WTC11 (cell line): ENCODE data around the gene ELOA2. TPM values are rescaled to one million over a fixed set of nuclear protein-coding genes. Genes with fewer than 3 reads are reported as not detected.

Source experiments
- ATAC-seq: fragments of 200-7000 bp; cut with Tn5 transposase; 2 replicates; pipeline ENCODE4 v1.10.0; 2021; ENCODE audit warnings: mild to moderate bottlenecking, moderate library complexity
- CTCF ChIA-PET: fragments of 300-600 bp; sonication (Branson Sonifier 250); formaldehyde crosslinking; loops from one replicate; lab custom pipeline; 2021; ENCODE audit warnings: antibody characterized with exemption; lab: Charles Lee
- POLR2A ChIA-PET: fragments of 350-600 bp; sonication (Branson Sonifier 250); formaldehyde crosslinking; loops from one replicate; lab custom pipeline; 2021; ENCODE audit warnings: antibody characterized with exemption; lab: Charles Lee
- DNase-seq: peaks from one replicate; pipeline ENCODE4 v3.0.0; 2021; ENCODE audit warnings: low spot score
- H3K27ac Mint-ChIP-seq: 2 replicates; pipeline ENCODE4 v1.8.0; 2021; ENCODE audit warnings: mixed read lengths
- H3K27me3 Mint-ChIP-seq: 2 replicates; pipeline ENCODE4 v1.8.0; 2021; ENCODE audit warnings: low read depth, mild to moderate bottlenecking, moderate library complexity, mixed read lengths
- H3K36me3 Mint-ChIP-seq: 2 replicates; pipeline ENCODE4 v1.8.0; 2021; ENCODE audit warnings: mixed read lengths
- H3K4me1 Mint-ChIP-seq: 2 replicates; pipeline ENCODE4 v1.8.0; 2022; ENCODE audit warnings: mixed read lengths
- H3K4me3 Mint-ChIP-seq: 2 replicates; pipeline ENCODE4 v1.8.0; 2021; ENCODE audit warnings: mild to moderate bottlenecking, moderate library complexity, mixed read lengths
- H3K9me3 Mint-ChIP-seq: 2 replicates; pipeline ENCODE4 v1.8.0; 2021; ENCODE audit warnings: mixed read lengths
- ATF1 ChIP-seq: sonication (generic); formaldehyde crosslinking; IDR thresholded peaks from 2 replicates; pipeline ENCODE4 v1.8.1; 2023; ENCODE audit warnings: mild to moderate bottlenecking, moderate library complexity, missing genetic modification reagents
- ETV6 ChIP-seq: sonication (generic); formaldehyde crosslinking; IDR thresholded peaks from 2 replicates; pipeline ENCODE4 v1.8.1; 2022; ENCODE audit warnings: mild to moderate bottlenecking, missing genetic modification reagents
- HMGA2 ChIP-seq: fragments of 250-450 bp; sonication (Bioruptor Pico); IDR thresholded peaks from 2 replicates; pipeline ENCODE4 v1.4.0; 2021; ENCODE audit warnings: mild to moderate bottlenecking, moderate library complexity
- JUN ChIP-seq: sonication (generic); formaldehyde crosslinking; IDR thresholded peaks from 2 replicates; pipeline ENCODE4 v1.8.0; 2023; ENCODE audit warnings: mild to moderate bottlenecking, missing genetic modification reagents
- KAT7 ChIP-seq: sonication (generic); formaldehyde crosslinking; IDR thresholded peaks from 2 replicates; pipeline ENCODE4 v1.8.1; 2023; ENCODE audit warnings: missing genetic modification reagents, mild to moderate bottlenecking, borderline replicate concordance
- NFE2L1 ChIP-seq: sonication (generic); formaldehyde crosslinking; IDR thresholded peaks from 2 replicates; pipeline ENCODE4 v1.8.1; 2023; ENCODE audit warnings: missing genetic modification reagents
- NR1H2 ChIP-seq: sonication (generic); formaldehyde crosslinking; IDR thresholded peaks from 2 replicates; pipeline ENCODE4 v1.9.0; 2021; ENCODE audit warnings: mild to moderate bottlenecking, moderate library complexity, missing genetic modification reagents
- NR2C2 ChIP-seq: sonication (generic); formaldehyde crosslinking; IDR thresholded peaks from 2 replicates; pipeline ENCODE4 v1.8.0; 2022; ENCODE audit warnings: mild to moderate bottlenecking, missing genetic modification reagents
- PRRX2 ChIP-seq: fragments of 250-450 bp; sonication (Bioruptor Pico); IDR thresholded peaks from 2 replicates; pipeline ENCODE4 v1.8.0; 2021; ENCODE audit warnings: mild to moderate bottlenecking
- RORB ChIP-seq: fragments of 250-450 bp; sonication (Bioruptor Pico); IDR thresholded peaks from 2 replicates; pipeline ENCODE4 v1.9.0; 2021; ENCODE audit warnings: mild to moderate bottlenecking
- ZNF219 ChIP-seq: sonication (generic); formaldehyde crosslinking; IDR thresholded peaks from 2 replicates; pipeline ENCODE4 v1.8.0; 2023; ENCODE audit warnings: missing genetic modification reagents, mild to moderate bottlenecking, borderline replicate concordance
- total RNA-seq: library from RNA; stranded (reverse); gene quantifications from 3 replicates; pipeline ENCODE4 v1.2.3, GENCODE V29; 2021
- TF ChIP-seq, protein P1 (sequence below): sonication (generic); formaldehyde crosslinking; IDR thresholded peaks from 2 replicates; pipeline ENCODE4 v1.8.1; 2023; ENCODE audit warnings: mild to moderate bottlenecking, missing genetic modification reagents, moderate library complexity
- TF ChIP-seq, protein P2 (sequence below): fragments of 250-450 bp; sonication (Bioruptor Pico); IDR thresholded peaks from 2 replicates; pipeline ENCODE4 v1.8.0; 2021; ENCODE audit warnings: mild to moderate bottlenecking
- TF ChIP-seq, protein P3 (sequence below): fragments of 250-450 bp; sonication (Bioruptor Pico); IDR thresholded peaks from 2 replicates; pipeline ENCODE4 v1.9.0; 2021; ENCODE audit warnings: mild to moderate bottlenecking
- TF ChIP-seq, protein P4 (sequence below): sonication (generic); formaldehyde crosslinking; IDR thresholded peaks from 2 replicates; pipeline ENCODE4 v1.8.1; 2023; ENCODE audit warnings: mild to moderate bottlenecking, missing genetic modification reagents, borderline replicate concordance
- TF ChIP-seq, protein P5 (sequence below): sonication (generic); formaldehyde crosslinking; IDR thresholded peaks from 2 replicates; pipeline ENCODE4 v1.8.1; 2022; ENCODE audit warnings: low read depth, missing genetic modification reagents, borderline replicate concordance
- TF ChIP-seq, protein P6 (sequence below): sonication (generic); formaldehyde crosslinking; IDR thresholded peaks from 2 replicates; pipeline ENCODE4 v1.8.1; 2022; ENCODE audit warnings: mild to moderate bottlenecking, moderate library complexity, missing genetic modification reagents
- TF ChIP-seq, protein P7 (sequence below): sonication (generic); formaldehyde crosslinking; IDR thresholded peaks from 2 replicates; pipeline ENCODE4 v1.8.1; 2023; ENCODE audit warnings: mild to moderate bottlenecking, missing genetic modification reagents, moderate library complexity
- TF ChIP-seq, protein P8 (sequence below): sonication (generic); formaldehyde crosslinking; IDR thresholded peaks from 2 replicates; pipeline ENCODE4 v1.8.0; 2022; ENCODE audit warnings: mild to moderate bottlenecking, missing genetic modification reagents

Gene ELOA2
- total RNA-seq, 1 experiment from 2014 or later = not detected

DNA sequence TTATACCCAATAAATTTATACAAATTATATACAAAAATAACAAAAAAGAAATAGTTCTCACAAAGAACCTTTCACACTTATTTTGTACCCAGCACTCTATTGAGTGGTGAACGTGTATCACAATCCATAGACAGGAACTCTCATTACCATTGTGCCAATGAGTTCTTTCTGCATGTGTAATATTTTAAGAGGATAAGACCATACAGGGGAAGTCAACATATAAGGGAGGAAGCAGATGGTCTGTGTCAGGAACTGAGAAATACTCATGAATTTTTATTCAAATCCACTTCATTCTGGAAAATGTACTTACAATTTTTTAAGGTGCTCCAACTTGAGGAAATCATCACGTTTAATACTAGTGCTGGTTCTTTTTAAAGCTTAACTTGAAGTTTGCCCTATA, 27.1 kb upstream of the ELOA2 start:
- Mint-ChIP-seq H3K27ac (no peak overlapping the region), H3K36me3 (no peaks in the 10 kb centered on the region), H3K4me3 (no peak overlapping the region), H3K9me3 (0 out of 2 replicates have a peak, but pooled peaks cover 2% of the 10 kb centered on the region), H3K4me1 (no peaks in the 10 kb centered on the region), H3K27me3 (no peaks in the 10 kb centered on the region; the same call in 1 of the 2 replicates)
- ATAC-seq = no peak
- ChIA-PET CTCF (no interaction called here), POLR2A (no interaction called here)
- DNase-seq = no peak
- TF ChIP-seq, protein P1, sequence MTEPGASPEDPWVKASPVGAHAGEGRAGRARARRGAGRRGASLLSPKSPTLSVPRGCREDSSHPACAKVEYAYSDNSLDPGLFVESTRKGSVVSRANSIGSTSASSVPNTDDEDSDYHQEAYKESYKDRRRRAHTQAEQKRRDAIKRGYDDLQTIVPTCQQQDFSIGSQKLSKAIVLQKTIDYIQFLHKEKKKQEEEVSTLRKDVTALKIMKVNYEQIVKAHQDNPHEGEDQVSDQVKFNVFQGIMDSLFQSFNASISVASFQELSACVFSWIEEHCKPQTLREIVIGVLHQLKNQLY = no peak
- TF ChIP-seq ATF1 (CRISPR knock-in tag) (no peak), NR1H2 (no peak), ETV6 (CRISPR knock-in tag) (no peak), NR2C2 (CRISPR knock-in tag) (no peak)
- TF ChIP-seq, protein P2, sequence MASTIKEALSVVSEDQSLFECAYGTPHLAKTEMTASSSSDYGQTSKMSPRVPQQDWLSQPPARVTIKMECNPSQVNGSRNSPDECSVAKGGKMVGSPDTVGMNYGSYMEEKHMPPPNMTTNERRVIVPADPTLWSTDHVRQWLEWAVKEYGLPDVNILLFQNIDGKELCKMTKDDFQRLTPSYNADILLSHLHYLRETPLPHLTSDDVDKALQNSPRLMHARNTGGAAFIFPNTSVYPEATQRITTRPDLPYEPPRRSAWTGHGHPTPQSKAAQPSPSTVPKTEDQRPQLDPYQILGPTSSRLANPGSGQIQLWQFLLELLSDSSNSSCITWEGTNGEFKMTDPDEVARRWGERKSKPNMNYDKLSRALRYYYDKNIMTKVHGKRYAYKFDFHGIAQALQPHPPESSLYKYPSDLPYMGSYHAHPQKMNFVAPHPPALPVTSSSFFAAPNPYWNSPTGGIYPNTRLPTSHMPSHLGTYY (CRISPR knock-in tag) = no peak
- TF ChIP-seq, protein P3, sequence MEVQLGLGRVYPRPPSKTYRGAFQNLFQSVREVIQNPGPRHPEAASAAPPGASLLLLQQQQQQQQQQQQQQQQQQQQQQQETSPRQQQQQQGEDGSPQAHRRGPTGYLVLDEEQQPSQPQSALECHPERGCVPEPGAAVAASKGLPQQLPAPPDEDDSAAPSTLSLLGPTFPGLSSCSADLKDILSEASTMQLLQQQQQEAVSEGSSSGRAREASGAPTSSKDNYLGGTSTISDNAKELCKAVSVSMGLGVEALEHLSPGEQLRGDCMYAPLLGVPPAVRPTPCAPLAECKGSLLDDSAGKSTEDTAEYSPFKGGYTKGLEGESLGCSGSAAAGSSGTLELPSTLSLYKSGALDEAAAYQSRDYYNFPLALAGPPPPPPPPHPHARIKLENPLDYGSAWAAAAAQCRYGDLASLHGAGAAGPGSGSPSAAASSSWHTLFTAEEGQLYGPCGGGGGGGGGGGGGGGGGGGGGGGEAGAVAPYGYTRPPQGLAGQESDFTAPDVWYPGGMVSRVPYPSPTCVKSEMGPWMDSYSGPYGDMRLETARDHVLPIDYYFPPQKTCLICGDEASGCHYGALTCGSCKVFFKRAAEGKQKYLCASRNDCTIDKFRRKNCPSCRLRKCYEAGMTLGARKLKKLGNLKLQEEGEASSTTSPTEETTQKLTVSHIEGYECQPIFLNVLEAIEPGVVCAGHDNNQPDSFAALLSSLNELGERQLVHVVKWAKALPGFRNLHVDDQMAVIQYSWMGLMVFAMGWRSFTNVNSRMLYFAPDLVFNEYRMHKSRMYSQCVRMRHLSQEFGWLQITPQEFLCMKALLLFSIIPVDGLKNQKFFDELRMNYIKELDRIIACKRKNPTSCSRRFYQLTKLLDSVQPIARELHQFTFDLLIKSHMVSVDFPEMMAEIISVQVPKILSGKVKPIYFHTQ = no peak

DNA sequence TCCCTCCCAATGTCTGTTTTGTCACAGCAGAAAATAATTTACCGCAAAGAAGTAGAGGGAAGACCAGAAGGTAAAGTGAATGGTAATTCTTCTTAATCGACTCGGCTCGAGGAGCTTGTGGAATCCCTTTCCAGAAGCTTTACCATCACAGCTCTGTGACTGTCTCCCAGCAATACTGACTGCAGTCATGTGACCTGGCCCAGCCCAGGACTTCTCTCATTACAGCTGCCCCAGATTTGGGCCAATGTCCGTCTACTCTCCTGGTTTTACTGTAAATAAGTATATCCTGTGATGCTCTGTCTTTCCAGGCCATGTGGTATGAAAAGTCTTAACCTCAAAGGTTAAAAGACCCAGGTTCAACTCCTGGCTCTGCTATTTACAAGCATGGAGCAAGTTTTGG, 18.9 kb upstream of the ELOA2 start:
- Mint-ChIP-seq H3K27ac (no peak overlapping the region), H3K4me3 (no peak overlapping the region), H3K9me3 (no peaks in the 10 kb centered on the region), H3K4me1 (no peaks in the 10 kb centered on the region), H3K36me3 (no peaks in the 10 kb centered on the region), H3K27me3 (no peaks in the 10 kb centered on the region; the same call in 1 of the 2 replicates)
- no peak for TF ChIP-seq ATF1 (CRISPR knock-in tag)
- TF ChIP-seq NFE2L1 = no peak
- TF ChIP-seq, protein P4, sequence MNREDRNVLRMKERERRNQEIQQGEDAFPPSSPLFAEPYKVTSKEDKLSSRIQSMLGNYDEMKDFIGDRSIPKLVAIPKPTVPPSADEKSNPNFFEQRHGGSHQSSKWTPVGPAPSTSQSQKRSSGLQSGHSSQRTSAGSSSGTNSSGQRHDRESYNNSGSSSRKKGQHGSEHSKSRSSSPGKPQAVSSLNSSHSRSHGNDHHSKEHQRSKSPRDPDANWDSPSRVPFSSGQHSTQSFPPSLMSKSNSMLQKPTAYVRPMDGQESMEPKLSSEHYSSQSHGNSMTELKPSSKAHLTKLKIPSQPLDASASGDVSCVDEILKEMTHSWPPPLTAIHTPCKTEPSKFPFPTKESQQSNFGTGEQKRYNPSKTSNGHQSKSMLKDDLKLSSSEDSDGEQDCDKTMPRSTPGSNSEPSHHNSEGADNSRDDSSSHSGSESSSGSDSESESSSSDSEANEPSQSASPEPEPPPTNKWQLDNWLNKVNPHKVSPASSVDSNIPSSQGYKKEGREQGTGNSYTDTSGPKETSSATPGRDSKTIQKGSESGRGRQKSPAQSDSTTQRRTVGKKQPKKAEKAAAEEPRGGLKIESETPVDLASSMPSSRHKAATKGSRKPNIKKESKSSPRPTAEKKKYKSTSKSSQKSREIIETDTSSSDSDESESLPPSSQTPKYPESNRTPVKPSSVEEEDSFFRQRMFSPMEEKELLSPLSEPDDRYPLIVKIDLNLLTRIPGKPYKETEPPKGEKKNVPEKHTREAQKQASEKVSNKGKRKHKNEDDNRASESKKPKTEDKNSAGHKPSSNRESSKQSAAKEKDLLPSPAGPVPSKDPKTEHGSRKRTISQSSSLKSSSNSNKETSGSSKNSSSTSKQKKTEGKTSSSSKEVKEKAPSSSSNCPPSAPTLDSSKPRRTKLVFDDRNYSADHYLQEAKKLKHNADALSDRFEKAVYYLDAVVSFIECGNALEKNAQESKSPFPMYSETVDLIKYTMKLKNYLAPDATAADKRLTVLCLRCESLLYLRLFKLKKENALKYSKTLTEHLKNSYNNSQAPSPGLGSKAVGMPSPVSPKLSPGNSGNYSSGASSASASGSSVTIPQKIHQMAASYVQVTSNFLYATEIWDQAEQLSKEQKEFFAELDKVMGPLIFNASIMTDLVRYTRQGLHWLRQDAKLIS (CRISPR knock-in tag) = no peak
- TF ChIP-seq, protein P5, sequence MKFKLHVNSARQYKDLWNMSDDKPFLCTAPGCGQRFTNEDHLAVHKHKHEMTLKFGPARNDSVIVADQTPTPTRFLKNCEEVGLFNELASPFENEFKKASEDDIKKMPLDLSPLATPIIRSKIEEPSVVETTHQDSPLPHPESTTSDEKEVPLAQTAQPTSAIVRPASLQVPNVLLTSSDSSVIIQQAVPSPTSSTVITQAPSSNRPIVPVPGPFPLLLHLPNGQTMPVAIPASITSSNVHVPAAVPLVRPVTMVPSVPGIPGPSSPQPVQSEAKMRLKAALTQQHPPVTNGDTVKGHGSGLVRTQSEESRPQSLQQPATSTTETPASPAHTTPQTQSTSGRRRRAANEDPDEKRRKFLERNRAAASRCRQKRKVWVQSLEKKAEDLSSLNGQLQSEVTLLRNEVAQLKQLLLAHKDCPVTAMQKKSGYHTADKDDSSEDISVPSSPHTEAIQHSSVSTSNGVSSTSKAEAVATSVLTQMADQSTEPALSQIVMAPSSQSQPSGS = no peak
- TF ChIP-seq RORB (CRISPR knock-in tag) = no peak
- TF ChIP-seq HMGA2 (CRISPR knock-in tag) = no peak
- no peak for TF ChIP-seq PRRX2 (CRISPR knock-in tag)
- TF ChIP-seq, protein P6, sequence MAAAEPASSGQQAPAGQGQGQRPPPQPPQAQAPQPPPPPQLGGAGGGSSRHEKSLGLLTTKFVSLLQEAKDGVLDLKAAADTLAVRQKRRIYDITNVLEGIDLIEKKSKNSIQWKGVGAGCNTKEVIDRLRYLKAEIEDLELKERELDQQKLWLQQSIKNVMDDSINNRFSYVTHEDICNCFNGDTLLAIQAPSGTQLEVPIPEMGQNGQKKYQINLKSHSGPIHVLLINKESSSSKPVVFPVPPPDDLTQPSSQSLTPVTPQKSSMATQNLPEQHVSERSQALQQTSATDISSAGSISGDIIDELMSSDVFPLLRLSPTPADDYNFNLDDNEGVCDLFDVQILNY = no peak
- no peak for TF ChIP-seq KAT7 (CRISPR knock-in tag)
- TF ChIP-seq JUN (CRISPR knock-in tag) = no peak
- TF ChIP-seq ZNF219 = no peak
- TF ChIP-seq, protein P7, sequence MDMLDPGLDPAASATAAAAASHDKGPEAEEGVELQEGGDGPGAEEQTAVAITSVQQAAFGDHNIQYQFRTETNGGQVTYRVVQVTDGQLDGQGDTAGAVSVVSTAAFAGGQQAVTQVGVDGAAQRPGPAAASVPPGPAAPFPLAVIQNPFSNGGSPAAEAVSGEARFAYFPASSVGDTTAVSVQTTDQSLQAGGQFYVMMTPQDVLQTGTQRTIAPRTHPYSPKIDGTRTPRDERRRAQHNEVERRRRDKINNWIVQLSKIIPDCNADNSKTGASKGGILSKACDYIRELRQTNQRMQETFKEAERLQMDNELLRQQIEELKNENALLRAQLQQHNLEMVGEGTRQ (CRISPR knock-in tag) = peak; percentile 65
- TF ChIP-seq, protein P8, sequence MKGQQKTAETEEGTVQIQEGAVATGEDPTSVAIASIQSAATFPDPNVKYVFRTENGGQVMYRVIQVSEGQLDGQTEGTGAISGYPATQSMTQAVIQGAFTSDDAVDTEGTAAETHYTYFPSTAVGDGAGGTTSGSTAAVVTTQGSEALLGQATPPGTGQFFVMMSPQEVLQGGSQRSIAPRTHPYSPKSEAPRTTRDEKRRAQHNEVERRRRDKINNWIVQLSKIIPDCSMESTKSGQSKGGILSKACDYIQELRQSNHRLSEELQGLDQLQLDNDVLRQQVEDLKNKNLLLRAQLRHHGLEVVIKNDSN (CRISPR knock-in tag) = peak; percentile 46; the same call in 1 of the 2 replicates
- TF ChIP-seq, protein P1 = no peak
- ChIA-PET POLR2A (interaction anchor here (0.7 kb wide), 1 partner anchor 14 kb away, joined by 3 read pairs; no protein-coding TSS in a partner anchor), CTCF (interaction anchor here (1.4 to 2.5 kb wide), 3 partner anchors 10 to 396 kb away, joined by 3 to 17 read pairs (median 6); no protein-coding TSS in a partner anchor)
- DNase-seq = no peak
- ATAC-seq = 0 out of 2 replicates have a peak, but pooled peaks have one; percentile 32
